H1 (cell line): ENCODE measurements around the gene LRRC4C.

Experiments used
- CEBPB ChIP-seq: IDR thresholded peaks from 2 replicates; pipeline ENCODE4 v1.6.1; 2012; ENCODE audit warnings: low read depth, low read length
- CHD2 ChIP-seq: IDR thresholded peaks from 2 replicates; pipeline ENCODE4 v1.6.1; 2012; ENCODE audit warnings: low read length, improper control_type of control experiment
- CTCF ChIP-seq, 3 experiments: IDR thresholded peaks; 1 replicate in 2 of 3; 2 replicates in 1 of 3; pipeline versions ENCODE4 v1.5.1 to v1.6.1; 2011; ENCODE audit warnings: low read length in 3 of 3, mild to moderate bottlenecking in 3 of 3, inconsistent platforms in 2 of 3, low read depth in 1 of 3, moderate library complexity in 1 of 3; ENCODE audit not compliant: insufficient read depth in 1 of 3; ENCODE audit errors: control extremely low read depth in 1 of 3
- EP300 ChIP-seq, 2 experiments: IDR thresholded peaks; 1 replicate in 1 of 2; 2 replicates in 1 of 2; pipeline ENCODE4 v1.6.1; 2011 to 2012; ENCODE audit warnings: low read depth in 2 of 2, low read length in 2 of 2, mild to moderate bottlenecking in 2 of 2, borderline replicate concordance in 1 of 2, inconsistent platforms in 1 of 2, moderate library complexity in 1 of 2
- MAX ChIP-seq: IDR thresholded peaks from 2 replicates; pipeline ENCODE4 v1.6.1; 2012; ENCODE audit warnings: inconsistent platforms
- POLR2A ChIP-seq, 2 experiments: IDR thresholded peaks; 1 replicate in 1 of 2; 2 replicates in 1 of 2; pipeline ENCODE4 v1.6.1; 2011; ENCODE audit warnings: low read depth in 2 of 2, low read length in 2 of 2, mild to moderate bottlenecking in 2 of 2; ENCODE audit errors: control extremely low read depth in 1 of 2
- POLR2AphosphoS5 ChIP-seq: IDR thresholded peaks from 2 replicates; pipeline ENCODE4 v1.6.1; 2011; ENCODE audit warnings: low read depth, low read length
- SRF ChIP-seq: IDR thresholded peaks from 2 replicates; pipeline ENCODE4 v1.6.1; 2011; ENCODE audit warnings: mild to moderate bottlenecking, low read depth, low read length, moderate library complexity
- TBP ChIP-seq: IDR thresholded peaks from 2 replicates; pipeline ENCODE4 v1.6.1; 2011; ENCODE audit warnings: low read depth, low read length, improper control_type of control experiment
- YY1 ChIP-seq: IDR thresholded peaks from 2 replicates; pipeline ENCODE4 v1.6.1; 2011; ENCODE audit warnings: low read depth, mild to moderate bottlenecking, low read length
- TF ChIP-seq, protein P1 (sequence below): IDR thresholded peaks from 2 replicates; pipeline ENCODE4 v1.6.1; 2011; ENCODE audit warnings: low read depth, mild to moderate bottlenecking, low read length; ENCODE audit not compliant: insufficient read depth

DNA sequence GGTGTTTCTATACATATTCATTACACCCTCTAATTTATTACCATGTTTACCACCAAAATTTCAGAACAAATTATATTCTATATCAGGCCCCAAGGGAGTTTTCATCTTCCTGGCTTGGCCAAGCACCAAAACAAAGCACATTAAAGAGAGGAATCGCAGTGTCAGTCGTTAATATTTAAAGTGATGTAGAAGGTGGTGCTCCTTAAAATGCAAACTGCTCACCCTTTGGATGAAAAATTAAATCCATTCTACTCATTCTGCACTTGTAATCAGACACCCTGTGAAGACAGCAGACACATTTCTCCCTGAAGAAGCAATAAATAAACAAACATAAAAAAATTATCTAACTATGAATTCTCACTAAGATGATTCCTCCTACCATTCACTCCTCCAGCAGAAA, 113.4 kb downstream of the LRRC4C start:
- TF ChIP-seq CTCF (IDR thresholded peaks at IDR 0.05; ENCODE audit: control extremely low read depth in 1 of 3, insufficient read depth in 1 of 3, low read depth in 1 of 3, low read length in 3 of 3) (no peak), MAX (no peak), YY1 (no peak), CHD2 (no peak), CEBPB (no peak), EP300 (IDR thresholded peaks at IDR 0.05; ENCODE audit: borderline replicate concordance in 1 of 2, low read depth in 2 of 2, low read length in 2 of 2) (no peak), SRF (no peak), POLR2A (IDR thresholded peaks at IDR 0.05; ENCODE audit: control extremely low read depth in 1 of 2, low read depth in 2 of 2, low read length in 2 of 2) (no peak), POLR2AphosphoS5 (no peak), TBP (no peak)
- TF ChIP-seq, protein P1, sequence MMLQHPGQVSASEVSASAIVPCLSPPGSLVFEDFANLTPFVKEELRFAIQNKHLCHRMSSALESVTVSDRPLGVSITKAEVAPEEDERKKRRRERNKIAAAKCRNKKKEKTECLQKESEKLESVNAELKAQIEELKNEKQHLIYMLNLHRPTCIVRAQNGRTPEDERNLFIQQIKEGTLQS = no peak
